GOT3 (cell line): ENCODE results near the gene NME2.
A peak's percentile ranks its signal among the peaks of the same experiment; 100 is the strongest.
"Not testable (repeated sequence)": the region's sequence is repeated elsewhere in the genome, so short reads cannot be mapped to it uniquely, and the experiment has no call there.

Source experiments
- DNase-seq: peaks from one replicate; lab custom pipeline; 2025; ENCODE audit warnings: mixed read lengths; lab: John Stamatoyannopoulos, UW

NME2 gene

DNA sequence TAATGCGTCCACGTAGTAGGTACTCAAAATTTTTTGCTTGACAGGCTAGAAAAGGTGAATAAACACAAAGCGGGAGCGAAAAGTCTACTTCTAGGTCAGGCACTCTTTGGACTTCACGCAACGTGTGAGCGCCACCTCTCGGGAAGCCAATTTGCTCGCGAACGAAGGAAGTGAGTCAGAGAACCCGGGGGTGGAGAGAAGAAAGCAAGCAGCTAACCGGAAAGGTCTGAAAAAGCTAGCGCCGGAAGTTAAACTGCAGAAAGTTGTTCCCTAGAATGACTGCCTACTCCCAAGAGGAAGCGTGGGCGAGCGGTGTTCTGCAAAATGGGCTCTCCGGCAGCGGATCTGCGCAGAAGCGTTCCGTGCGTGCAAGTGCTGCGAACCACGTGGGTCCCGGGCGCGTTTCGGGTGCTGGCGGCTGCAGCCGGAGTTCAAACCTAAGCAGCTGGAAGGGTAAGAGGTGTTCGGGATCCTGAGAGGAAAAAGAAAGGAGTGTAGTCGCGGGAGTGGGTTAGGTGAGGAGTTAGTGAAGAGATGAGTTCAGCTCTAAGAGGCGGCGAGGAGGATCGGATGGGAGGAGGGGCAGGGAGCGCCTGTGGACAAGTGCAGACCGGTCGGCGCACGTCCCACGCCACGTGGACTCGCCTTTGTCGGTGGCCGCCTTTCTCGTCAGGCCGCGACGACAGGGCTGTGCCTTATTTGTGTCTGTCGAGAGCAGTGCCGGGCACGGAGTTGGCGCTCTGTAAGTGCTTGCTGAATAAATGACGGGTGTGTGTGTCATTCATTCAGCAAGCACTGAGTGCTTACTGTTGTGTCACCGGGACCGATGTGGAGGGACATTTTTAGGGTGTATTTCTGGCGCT is 12.8 kb upstream of the NME2 start, which contains the start of gene NME1:
Gene NME1, plus strand, starts transcription at position 350 of the 863 bp plus-strand sequence. CDS start 2,096 bp downstream, outside the sequence.
- DNase-seq = peak; percentile 92

DNA sequence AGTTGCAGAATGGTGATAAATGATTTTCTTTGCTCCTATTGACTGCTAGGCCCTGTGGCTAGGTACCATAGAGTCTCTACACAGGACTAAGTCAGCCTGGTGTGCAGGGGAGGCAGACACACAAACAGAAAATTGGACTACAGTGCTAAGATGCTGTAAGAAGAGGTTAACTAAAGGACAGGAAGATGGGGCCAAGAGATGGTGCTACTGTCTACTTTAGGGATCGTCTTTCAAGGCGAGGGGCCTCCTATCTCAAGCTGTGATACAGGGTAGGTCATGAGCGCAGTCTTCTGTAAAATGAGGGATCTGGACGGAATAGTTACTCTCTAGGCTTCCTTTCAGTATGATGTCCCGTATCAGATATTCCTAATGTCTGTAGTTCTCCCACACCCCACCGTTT is 12.0 kb upstream of the NME2 start:
- no peak for DNase-seq

DNA sequence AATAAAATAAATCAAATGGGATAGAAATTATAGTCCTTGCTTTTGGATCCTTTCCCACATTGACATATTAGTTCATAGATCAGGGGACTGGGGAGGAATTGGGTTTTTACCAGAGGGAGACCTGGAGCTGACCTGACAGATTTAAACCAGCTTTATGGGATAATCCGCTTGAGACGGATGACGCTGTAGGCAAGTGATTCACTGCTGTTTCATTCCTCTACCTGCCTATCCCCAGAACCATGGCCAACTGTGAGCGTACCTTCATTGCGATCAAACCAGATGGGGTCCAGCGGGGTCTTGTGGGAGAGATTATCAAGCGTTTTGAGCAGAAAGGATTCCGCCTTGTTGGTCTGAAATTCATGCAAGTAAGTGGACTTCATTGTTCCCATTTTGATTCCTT is 10.8 kb upstream of the NME2 start:
- no peak for DNase-seq

DNA sequence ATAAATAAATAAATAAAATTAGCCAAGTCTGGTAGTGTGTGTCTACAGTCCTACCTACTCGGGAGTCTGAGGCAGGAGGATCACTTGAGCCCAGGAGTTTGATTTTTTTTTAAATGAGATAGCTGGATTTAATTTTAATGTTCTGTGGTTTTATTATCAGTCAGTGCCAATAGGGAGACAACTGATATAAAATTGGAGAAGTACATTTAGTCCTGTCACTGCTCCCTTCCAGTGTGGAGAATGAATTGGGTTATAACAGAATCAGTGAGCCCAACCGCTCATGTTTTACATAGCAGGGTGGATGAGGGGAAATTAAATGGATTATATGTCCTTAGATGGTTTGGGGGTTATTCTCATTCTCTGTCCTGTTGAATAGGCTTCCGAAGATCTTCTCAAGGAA is 6.6 kb upstream of the NME2 start:
- no peak for DNase-seq

DNA sequence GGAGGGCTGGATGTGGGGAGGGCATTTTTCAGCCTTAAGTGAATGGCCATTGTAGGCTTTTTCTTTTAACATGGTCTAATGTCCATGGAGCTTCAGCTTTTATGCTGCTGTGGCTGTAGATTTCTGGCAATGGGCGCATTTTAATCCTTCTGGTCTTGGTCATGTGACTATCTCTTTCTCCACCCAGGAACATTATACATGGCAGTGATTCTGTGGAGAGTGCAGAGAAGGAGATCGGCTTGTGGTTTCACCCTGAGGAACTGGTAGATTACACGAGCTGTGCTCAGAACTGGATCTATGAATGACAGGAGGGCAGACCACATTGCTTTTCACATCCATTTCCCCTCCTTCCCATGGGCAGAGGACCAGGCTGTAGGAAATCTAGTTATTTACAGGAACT is 4.7 kb upstream of the NME2 start:
- DNase-seq = no peak

DNA sequence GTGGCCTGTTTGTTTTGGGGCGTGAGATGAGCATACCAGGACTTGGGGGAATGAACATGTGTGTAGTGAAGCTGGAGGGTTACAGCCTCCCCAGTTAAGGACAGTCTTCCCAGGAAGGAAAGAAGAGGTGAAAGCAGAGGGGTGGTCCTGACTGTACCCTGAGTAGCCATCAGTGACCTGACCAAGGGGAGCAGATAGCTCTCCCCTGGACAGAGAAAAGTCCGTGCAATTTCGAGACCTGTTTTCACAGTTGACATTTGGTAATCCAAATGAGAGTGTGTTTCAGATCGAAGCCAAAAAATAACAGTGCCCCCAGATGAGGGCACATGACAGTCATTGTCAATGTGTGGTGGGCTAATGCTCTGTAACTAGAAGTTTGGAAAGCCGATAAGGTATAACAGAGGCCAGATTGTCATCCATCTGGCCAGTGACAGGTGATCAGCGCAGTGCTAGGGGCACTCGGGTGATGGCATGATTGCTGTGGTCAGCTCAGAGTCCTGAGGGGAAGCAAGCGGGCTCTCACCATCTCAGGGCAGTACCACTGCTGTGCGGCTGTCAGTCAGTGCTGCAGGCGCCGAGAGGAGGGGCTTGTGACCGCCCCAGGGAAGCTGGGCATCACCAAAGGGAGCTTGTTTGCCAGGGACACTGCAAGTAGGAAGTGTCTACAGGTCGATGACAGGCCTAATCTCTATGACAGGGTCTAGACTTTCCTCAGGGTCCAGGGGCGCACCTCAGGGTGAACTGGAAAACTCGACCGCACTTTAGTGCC is 1.1 kb upstream of the NME2 start:
- DNase-seq = no peak

DNA sequence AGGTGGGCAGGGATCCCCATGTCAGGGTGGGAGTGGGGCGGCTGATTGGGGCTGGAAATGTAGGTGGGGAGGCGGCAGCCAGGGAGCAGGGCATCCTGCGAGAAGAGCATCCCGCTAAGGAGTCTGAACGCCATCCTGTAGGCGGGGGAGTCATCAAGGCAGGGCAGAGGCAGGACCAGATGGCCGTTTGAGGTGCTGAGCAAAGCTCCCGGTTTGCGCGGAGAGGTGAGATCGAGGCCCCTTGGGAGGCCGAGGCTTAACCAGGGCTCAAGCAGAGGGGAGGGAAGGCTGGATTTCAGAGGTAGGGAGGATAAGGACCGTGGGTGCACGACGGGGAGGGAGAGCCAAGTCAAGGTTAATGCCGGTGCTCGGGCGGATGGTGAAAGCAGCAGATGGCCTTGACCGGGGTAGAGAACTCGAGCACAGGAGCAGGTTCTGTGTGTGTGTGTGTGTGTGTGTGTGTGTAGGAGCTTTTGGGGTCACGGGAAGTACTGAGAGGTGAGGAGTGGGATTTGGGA is 472 bp upstream of the NME2 start:
- no peak for DNase-seq

DNA sequence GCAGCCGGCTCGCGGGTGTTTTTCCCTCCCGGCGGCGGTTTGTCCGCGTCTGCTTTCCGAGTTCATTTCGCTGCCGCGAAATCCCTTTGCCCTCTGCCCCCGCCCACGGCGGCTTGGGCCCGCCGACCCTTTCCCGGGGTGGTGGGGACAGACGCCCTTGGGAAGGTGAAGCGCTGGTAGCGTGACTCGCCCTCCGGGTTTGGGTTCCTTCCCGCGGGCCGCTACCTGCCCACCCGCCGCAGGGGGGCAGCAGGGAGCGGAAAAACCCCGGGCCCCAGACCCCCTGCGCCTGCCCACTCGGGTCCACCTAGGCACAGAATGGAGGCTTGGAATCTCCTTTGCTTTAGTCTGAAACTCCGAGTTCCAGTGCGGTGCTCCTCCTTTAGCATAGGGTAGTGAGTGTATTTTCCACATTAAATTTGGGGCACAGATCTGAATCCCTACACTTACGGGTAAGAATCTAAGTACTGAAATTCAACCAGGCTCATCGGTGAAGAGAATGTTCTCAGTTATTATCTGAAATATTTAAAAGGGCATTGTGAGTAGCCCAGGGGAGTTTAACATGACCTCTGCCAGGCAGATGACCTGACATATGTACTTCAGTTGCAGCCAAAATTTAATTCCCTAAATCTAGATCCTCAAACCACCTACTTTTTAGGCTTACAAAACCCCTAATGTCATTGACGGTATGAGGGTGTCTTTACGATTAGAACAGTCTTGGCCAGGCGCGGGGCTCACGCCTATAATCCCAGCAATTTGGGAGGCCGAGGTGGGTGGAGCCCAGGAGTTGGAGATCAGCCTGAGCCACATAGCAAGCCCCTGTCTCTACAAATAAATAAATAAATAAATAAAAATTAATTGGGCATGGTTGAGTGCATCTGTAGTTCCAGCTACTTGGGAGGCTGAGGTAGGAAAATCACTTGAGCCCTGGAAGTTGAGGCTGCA is 1.0 kb downstream of the NME2 start:
- DNase-seq = no peak

DNA sequence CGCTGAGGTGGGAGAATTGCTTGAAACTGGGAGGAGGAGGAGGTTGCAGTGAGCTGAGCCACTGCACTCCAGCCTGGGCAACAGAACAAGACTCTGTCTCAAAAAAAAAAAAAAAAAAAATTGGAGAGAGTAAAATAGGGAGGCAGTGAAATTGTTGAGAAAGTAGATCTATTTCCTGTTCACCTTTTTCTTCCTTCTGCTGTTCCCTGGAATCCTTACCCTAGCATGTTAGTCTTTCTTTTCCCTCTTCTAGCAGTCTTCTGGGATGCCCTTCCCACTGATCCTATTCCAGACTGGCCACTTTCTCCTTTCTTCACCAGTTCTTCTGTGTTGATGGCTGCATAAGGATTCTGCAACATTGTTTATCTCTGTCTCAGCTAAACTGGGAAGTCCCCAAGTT is 3.1 kb downstream of the NME2 start:
- no peak for DNase-seq

DNA sequence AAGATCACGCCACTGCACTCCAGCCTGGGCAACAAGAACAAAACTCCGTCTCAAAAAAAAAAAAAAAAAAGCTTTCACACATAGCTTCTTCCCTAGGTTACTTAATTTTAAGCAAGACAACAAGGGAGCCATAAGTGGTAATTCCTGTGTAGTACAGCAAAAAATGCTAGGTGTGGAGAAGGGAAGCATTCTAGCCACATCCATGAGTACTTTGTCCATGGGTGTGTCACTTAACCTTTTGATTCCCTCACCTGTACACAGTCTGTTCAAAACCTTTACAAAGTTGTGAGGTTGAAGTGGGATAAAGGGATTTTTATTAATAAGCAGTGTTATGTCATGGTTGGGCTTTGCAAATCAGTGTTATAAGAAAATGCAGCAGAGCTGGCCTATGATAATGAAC is 4.5 kb downstream of the NME2 start:
- DNase-seq = no peak

DNA sequence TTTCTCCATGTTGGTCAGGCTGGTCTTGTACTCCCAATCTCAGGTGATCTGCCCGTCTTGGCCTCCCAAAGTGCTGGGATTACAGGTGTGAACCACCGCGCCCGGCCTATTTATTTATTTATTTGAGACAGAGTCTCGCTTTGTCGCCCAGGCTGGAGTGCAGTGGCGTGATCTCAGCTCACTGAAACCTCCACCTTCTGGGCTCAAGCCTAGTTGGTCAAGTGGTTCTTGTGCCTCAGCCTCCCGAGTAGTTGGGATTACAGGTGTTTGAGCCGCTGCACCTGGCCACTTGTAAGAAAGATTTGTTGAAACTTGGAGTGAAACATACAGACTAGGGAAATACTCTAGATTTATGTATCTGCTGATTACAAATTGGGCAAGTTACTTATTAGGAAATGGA is 5.8 kb downstream of the NME2 start:
- DNase-seq = not testable (repeated sequence)

DNA sequence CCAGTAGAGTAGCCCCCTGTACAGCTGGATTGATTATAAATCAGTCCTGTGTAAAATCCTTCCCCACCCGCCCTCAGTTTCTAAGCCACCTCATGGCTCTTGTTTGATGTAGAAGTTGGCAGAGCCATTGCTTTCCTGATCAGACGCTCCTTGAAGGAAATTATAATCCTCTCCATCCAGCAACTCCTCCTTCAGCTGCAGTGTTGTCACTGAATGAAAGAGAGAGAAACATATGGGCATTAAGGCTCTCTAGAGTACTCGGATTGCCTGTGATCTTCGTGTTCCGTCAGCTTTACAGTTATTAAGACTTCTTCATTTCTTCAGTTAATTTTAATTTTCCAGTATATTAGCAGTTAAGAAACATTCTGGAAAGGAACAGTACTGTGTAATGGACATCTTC is 14.3 kb downstream of the NME2 start:
- no peak for DNase-seq

DNA sequence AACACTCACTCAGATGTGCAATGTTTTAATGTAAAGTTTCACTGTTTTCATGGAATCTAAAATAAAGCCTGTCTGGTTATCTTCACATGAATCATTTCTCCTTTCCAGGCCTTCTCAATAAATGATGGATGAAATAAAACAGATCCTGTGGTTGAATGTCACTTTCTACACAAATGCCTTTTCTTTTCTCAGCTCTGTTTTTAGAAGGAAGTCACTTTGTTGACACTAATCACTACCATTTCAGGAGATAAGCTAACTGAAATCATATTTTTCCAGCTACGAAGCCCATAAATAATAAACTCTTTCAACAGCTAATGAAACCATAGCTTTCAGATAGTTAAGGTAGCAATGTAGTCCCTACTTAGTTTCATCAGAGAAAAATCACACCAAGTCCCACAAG is 17.9 kb downstream of the NME2 start:
- no peak for DNase-seq

DNA sequence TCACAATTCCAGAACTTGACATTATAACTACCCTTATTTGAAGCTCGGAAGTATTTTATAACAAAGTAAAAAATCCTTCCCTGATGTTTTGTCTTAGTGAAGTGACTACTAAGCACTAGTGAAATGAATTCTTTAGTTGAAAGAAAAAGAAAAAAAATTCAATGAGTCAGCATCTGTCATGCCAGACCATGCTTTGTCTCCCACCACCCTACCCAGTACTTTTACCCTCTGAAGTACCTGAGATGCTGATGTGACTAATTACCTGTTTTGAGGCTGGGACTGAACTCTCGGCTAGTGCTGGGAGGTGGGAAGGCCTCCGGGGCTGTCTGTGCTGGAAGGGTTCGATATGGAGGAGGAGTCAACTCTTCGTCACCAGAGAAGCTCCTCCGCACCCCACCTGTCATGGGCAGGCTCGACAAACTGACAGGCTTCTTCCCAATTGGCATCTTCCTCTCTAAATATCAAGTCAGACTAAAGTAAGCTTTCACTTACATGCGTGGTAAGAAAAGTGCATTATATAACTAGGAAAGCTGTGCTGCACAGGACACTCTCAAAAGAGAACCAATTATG is 19.6 kb downstream of the NME2 start:
- DNase-seq = no peak

DNA sequence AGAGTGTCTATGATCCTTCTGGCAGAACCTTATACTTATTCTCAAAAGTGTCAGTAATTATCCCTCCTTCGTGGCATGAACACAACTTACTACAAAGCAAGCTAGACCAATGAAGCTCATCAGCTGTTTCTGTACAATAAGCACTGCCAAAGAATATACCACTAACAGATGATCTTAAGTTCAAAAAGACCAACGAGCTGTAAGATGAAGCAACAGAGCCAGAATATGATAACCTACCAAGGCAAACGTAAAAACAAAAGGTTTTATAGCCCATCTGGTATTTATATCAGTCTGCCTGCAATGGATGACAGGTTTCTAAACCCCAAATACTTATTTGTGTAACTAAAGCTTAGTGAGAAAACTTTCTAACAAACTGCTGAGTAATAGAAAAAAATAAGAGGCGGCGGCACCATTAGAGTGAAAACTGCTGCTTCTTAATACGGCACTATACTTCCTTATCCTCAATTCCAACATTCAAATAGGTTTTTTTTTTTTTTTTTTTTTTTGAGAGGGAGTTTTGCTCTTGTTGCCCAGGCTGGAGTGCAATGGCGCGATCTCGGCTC is 22.1 kb downstream of the NME2 start:
- no peak for DNase-seq

DNA sequence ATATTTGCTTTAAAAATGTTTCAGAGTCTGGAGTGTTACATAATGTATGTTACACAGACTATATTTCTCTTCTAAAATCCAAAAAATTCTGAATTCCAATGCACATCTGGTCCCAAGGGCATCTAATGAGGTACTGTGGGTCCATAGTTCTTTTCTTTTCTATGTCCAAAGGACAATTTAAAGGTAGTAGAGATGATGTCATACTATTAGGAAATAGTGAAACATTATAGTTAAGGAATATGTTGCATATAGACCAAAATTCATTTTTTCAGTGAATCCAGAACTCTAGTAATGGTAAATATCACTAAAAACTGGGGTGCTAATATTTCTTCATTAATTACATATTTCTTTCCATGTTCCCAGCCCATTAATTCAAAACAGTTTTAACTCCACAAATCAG is 23.0 kb downstream of the NME2 start:
- DNase-seq = no peak

DNA sequence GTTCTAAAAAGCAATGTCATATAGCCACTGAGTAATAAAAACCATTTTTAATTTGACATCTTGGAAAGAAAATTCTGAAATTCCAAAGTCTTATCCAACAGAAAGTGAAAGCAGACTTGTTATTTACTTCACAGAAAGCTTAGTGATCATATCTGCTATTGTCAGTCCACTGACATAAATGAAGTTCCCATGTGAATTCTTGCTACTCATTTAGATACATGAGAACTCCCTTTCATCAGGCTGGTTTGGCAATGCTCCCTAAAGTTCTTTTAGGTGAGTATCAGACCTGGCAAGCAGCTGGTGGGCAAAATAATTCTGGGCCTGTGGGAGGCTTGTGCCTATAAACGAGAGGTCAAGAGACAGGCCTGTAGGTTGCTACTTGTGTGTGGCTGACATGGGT is 23.4 kb downstream of the NME2 start:
- no peak for DNase-seq

DNA sequence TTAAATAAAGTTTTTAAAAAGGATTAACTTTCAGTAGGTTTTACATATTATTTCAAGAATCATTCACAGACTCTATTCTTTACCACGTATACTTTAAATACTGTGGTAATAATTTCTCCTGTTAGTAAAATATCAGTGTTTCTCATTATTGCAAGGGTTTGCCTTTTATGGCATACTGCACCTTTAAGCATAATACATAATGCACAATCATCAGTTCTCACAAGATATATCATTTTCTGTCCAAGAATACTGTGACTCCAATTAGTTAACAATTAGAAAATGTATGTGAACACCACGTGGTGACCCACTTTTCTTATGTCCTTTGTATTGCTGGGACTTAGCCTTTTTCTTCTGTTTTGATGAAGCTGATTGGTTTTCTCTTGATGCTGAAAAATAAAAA is 25.7 kb downstream of the NME2 start:
- DNase-seq = no peak

DNA sequence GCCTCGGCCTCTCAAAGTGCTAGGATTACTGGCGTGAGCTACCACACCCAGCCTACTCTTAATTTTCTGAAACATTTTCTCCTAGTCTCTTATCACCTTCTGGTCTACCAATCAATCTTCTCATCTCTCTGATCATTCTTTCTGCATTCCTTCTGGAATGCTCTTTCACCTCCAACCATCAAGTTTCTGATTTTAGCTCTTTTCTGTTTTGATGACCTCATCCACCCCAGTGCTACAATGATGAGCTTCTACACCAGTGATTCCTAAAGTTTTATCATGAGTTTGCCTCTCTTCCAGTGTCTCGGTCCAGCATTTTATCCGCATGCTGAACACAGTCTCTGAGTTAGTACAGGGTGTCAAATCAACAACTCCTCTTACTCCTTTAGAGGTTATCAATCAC is 31.5 kb downstream of the NME2 start:
- no peak for DNase-seq

DNA sequence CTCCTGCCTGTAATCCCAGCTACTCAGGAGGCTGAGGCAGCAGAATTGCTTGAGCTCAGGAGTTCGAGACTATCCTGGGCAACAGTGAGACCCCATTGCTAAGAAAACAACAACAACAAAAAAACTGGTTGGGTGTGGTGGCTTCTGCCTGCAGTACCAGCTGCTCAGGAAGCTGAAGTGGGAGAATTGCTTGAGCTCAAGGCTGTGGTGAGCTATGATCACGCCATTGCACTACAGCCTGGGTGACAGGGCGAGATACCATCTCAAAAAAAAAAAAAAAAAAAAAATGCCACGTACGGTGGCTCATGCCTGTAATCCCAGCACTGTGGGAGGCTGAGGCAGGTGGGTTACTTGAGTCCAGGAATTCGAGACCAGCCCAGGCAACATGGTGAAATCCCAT is 34.1 kb downstream of the NME2 start:
- DNase-seq = no peak

DNA sequence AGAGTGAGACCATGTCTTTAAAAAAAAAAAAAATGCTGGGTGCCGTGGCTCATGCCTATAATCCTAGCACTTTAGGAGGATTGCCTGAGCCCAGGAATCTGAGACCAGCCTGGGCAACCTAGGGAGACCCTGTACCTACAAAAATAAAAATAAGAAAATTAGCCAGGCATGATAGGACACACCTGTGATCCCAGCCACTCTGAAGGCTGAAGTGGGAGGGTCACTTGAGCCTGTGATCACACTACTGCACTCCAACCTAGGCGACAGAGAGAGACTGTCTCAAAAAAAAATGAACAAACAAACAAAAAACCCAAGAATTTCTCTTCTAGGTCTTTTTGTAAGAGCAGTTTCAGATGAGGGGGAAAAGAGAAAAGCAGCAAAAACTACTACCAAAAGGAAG is 34.6 kb downstream of the NME2 start:
- DNase-seq = no peak
